ENCODE results near the gene TRAPPC12. TPM values are rescaled to one million over a fixed set of nuclear protein-coding genes. Genes with fewer than 3 reads are reported as not detected.
"Not testable (repeated sequence)": the region's sequence is repeated elsewhere in the genome, so short reads cannot be mapped to it uniquely, and the experiment has no call there.

Gene TRAPPC12
- total and polyA plus RNA-seq, 12 donors, result 71.9 to 256 (median 89.6) TPM

DNA sequence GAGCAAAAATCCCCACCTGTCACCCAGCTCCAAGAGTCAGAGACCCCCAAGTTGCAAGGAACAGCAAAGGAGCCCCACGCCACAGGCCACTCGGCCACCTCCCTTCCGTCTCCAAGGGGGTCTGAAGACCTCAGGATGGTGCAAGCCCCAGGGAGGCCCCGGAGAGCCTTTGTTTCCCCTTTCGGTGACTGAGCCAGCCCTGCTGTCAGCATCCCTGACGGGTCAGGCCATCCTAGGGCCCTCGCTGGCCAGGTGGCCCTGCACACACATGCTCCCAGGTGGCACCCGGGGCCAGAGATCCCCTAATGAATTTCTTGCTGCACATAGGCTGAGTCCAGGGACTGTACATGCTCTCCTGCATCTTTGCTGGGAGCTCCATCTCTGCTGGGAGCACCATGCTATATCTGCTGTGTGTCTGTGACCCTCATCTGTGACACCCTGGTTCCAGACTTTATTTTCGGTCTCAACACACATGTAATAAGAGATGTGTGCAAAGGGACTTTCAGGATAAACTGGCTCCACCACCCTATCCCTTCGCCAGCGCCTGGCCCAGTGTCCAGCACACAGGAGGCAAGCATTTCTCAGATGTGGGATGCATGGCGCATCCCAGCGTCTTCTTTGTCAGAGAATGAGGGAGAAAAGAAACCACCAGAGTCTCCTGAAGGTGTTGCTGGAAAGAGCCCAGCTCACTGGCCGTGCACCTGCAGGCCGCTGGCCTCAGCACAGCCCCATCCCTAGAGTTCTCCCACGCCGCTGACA is 112.4 kb downstream of the TRAPPC12 start:
- no peak overlapping the region for H3K4me3 ChIP-seq
- DNase-seq (no peak), ATAC-seq (no peak)
- peaks cover 0 to 23% (median 14%) of the 10 kb centered on the region in 9 donors for H3K36me3 ChIP-seq
- WGBS, 2 donors, result 93 to 95% methylated on average over 17 of the region's 17 CpGs
- peaks cover 0 to 27% (median 9%) of the 10 kb centered on the region in 9 donors for H3K4me1 ChIP-seq
- TF ChIP-seq, protein P1, sequence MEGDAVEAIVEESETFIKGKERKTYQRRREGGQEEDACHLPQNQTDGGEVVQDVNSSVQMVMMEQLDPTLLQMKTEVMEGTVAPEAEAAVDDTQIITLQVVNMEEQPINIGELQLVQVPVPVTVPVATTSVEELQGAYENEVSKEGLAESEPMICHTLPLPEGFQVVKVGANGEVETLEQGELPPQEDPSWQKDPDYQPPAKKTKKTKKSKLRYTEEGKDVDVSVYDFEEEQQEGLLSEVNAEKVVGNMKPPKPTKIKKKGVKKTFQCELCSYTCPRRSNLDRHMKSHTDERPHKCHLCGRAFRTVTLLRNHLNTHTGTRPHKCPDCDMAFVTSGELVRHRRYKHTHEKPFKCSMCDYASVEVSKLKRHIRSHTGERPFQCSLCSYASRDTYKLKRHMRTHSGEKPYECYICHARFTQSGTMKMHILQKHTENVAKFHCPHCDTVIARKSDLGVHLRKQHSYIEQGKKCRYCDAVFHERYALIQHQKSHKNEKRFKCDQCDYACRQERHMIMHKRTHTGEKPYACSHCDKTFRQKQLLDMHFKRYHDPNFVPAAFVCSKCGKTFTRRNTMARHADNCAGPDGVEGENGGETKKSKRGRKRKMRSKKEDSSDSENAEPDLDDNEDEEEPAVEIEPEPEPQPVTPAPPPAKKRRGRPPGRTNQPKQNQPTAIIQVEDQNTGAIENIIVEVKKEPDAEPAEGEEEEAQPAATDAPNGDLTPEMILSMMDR (IDR thresholded peaks at IDR 0.05), result no peak
- no peaks in the 10 kb centered on the region for H3K27me3 ChIP-seq
- intact Hi-C loops (cut with DNase I), result no loop called here
- H3K9me3 ChIP-seq, result peaks cover 0 to 5% (median 0%) of the 10 kb centered on the region in 11 donors
- H3K27ac ChIP-seq, result no peak overlapping the region

DNA sequence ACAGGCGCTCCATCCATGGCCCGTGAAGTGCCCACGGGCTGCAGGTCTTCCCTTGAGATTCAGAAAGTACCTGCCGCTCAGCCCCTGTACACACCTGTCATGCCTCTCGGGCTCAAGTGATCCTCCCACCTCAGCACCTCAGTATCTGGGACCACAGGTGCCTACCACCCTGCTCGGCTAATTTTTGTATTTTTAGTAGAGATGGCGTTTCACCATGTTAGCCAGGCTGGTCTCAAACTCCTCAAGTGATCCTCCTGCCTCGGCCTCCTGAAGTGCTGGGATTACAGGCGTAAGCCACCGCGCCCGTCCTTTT is 112.9 kb downstream of the TRAPPC12 start:
- DNase-seq; intact Hi-C loops (cut with DNase I); H3K4me3 ChIP-seq; H3K27me3 ChIP-seq; H3K27ac ChIP-seq; ATAC-seq; H3K9me3 ChIP-seq: not testable (repeated sequence)
- Histone ChIP-seq H3K4me1 (peaks cover 0 to 25% (median 7%) of the 10 kb centered on the region in 9 donors), H3K36me3 (peaks cover 0 to 28% (median 19%) of the 10 kb centered on the region in 9 donors)
- 86 to 96% methylated on average over 12 of the region's 12 CpGs for WGBS, 2 donors

- no peaks in the 10 kb centered on the region for H3K9me3 ChIP-seq
- intact Hi-C loops (cut with DNase I), result no loop called here
- no peak overlapping the region for H3K27ac ChIP-seq
- TF ChIP-seq, protein P1 (IDR thresholded peaks at IDR 0.05), result no peak
- no peaks in the 10 kb centered on the region for H3K27me3 ChIP-seq
- peaks cover 0 to 35% (median 24%) of the 10 kb centered on the region in 9 donors for H3K36me3 ChIP-seq
- ATAC-seq (peak in 3 of 8 donors; percentile 6 to 47 (median 19)), DNase-seq (no peak)
- WGBS, 2 donors, result 75 to 81% methylated on average over 29 of the region's 29 CpGs
- H3K4me1 ChIP-seq, result peaks cover 0 to 18% (median 2%) of the 10 kb centered on the region in 9 donors
- H3K4me3 ChIP-seq, result no peak overlapping the region
Observed at GRCh38 chr2:3492951-3493614, 113.6 kb downstream of the TRAPPC12 start.

DNA sequence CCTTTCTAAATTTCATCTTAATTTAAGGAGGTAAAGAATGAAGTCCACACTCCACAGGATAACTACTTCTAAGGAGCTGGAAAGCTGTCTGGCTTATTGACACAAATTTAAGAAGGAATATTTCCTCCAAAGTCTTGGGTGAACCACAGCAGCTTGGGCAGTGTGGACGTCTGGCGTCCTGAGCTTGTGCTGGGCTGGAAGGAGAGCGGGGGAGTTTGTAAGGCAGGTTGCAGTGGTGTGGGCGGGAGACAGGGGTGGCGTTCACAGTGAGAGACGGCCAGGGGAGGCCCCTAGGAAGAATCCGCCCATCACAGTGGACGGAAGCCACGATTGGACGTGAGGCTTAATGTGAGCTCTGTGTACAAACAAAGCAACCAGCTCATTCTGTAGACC is 114.1 kb downstream of the TRAPPC12 start:
- ATAC-seq, result peak; percentile 51 to 81 (median 74)
- WGBS, 2 donors, result 30 to 31% methylated on average over 10 of the region's 10 CpGs
- peak overlapping the region in 5 of 10 donors; percentile 0 to 35 (median 27) for H3K4me3 ChIP-seq
- intact Hi-C loops (cut with DNase I), result no loop called here
- peaks cover 0 to 14% (median 0%) of the 10 kb centered on the region in 9 donors for H3K4me1 ChIP-seq
- H3K36me3 ChIP-seq, result peaks cover 0 to 40% (median 28%) of the 10 kb centered on the region in 9 donors
- peak in 1 of 2 donors; percentile 39 for DNase-seq
- no peaks in the 10 kb centered on the region for H3K9me3 ChIP-seq
- no peaks in the 10 kb centered on the region for H3K27me3 ChIP-seq
- H3K27ac ChIP-seq, result no peak overlapping the region
- TF ChIP-seq, protein P1 (IDR thresholded peaks at IDR 0.05), result no peak

All from heart right ventricle (tissue), 16 donors.